Measurements from ENCODE around the gene SNX32.

The SNX32 gene

DNA sequence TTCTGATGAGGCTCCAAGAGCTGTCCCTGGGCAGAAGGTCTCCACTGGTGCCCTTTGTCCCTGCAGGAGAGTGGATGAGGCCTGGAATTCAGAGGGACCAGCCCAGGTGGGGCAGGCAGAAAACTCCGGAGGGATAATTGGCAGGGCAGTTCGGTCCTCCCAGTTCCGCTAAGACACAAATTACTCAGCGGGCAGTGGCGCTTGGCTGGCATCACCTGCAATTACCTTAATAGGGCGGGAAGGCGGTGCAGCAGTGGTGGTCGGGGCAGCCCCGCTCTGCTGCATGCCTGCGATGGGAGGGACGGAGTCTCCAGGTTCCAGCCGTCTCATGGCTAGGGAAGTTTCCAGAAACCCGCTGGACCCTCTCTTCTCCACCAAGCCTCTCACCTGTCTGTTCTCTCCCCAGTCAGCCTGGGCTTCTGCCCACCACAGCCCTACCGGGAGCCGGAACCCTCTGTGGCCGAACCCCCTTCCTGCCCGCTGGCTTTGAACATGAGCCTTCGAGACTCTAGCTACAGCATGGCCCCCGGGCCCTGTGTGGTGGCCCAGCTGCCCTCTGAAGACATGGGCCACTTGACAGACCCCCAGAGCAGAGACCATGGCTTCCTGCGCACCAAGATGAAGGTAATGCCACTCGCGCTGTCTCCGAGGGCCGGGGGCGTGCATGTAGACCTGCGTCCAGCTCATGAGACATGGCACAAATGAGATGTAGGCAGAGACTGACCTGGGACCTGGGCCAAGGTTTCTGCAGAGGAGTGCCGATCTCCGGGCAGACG lies 40.0 kb upstream of the SNX32 start:
- TF ChIP-seq, protein P1, sequence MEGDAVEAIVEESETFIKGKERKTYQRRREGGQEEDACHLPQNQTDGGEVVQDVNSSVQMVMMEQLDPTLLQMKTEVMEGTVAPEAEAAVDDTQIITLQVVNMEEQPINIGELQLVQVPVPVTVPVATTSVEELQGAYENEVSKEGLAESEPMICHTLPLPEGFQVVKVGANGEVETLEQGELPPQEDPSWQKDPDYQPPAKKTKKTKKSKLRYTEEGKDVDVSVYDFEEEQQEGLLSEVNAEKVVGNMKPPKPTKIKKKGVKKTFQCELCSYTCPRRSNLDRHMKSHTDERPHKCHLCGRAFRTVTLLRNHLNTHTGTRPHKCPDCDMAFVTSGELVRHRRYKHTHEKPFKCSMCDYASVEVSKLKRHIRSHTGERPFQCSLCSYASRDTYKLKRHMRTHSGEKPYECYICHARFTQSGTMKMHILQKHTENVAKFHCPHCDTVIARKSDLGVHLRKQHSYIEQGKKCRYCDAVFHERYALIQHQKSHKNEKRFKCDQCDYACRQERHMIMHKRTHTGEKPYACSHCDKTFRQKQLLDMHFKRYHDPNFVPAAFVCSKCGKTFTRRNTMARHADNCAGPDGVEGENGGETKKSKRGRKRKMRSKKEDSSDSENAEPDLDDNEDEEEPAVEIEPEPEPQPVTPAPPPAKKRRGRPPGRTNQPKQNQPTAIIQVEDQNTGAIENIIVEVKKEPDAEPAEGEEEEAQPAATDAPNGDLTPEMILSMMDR (IDR thresholded peaks at IDR 0.05; ENCODE audit: low read depth, low read length), result no peak
- DNase-seq (ENCODE audit: extremely low read depth, low read depth), result no peak

DNA sequence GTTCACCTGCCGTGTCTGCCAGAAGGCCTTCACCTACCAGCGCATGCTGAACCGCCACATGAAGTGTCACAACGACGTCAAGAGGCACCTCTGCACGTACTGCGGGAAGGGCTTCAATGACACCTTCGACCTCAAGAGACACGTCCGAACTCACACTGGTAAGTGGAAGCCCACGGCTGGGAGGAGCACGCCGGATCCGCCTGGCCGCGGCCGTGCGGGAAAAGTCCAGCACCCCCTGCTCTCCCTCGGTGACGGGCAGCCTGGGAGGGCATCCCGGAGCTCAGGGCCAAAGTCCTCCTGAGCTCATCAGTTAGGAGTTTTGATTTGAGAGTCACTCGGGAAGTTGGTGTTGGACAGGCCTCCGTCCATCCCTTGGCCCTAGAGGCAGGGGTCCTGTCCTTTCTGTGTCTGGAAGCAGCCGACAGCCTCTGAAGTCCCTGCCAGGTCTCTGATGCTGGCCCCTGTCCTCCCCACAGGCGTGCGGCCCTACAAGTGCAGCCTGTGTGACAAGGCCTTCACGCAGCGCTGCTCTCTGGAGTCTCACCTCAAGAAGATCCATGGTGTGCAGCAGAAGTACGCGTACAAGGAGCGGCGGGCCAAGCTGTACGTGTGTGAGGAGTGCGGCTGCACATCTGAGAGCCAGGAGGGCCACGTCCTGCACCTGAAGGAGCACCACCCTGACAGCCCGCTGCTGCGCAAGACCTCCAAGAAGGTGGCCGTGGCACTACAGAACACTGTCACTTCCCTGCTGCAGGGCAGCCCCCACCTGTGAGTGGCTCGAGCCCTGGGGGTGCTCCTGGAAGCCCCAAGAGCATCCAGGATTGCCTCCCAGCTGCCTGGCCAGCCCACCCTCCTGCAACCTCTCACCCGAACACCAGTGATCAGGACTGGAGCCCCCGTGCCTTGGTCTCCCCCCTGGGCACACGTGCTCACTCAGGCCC lies 38.9 kb upstream of the SNX32 start:
- TF ChIP-seq, protein P1 (IDR thresholded peaks at IDR 0.05; ENCODE audit: low read depth, low read length), result no peak
- DNase-seq (ENCODE audit: extremely low read depth, low read depth), result no peak

DNA sequence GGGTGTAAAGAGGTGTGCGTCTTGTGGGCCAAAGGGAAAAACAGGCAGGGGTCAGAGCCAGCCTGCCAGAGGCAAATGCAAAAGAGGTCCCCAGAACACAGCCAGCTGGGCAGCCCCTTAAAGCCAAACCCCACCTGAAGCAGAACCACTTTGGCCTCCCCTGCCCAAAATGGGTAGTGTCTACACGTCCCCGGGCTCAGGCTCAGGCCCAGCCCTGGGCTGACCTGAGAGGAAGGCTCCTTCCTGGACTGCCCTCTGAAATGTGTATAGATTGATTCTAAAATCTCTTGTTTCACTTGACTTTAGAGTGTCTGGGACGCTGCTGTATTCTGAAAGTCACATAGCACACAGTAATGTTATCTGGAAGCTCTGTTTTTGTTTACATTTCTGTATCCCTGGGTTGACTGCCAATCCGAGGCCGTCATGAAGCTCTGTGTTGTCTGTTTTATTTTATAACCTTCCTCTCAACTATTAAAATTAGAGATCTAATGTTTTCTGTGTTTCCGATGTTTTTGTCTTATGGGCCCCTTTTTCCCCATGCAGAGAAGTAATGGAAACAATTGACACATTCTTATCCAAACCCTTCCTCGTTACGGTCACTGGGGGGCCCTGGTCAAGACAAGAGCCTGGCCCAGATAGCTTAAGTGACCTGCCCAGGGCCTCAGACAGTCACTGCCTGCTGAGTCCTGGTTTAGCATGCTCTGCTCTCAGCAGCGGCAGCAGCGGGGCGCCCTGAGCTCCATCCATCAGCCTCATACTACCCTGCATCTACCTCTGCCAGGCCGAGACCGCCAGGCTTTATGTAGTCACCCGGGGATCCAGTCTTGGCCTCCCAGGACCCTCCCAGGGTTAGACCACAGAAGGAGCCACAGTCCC lies 36.8 kb upstream of the SNX32 start:
- TF ChIP-seq, protein P1 (IDR thresholded peaks at IDR 0.05; ENCODE audit: low read depth, low read length), result no peak

DNA sequence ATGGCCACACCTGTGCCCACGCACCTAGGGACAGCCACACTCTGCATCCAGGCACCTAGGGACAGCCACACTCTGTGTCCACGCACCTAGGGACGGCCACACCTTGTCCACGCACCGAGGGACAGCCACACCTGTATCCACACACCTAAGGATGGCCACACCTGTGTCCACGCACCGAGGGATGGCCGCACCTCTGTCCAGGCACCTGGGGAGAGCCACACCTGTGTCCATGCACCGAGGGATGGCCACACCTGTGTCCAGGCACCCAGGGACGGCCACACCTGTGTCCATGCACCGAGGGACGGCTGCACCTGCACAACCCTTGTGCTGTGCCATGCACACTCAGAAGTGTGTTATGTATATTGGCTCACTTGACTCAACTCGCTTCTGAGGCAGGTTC lies 36.1 kb upstream of the SNX32 start:
- DNase-seq (ENCODE audit: extremely low read depth, low read depth), result no peak
- TF ChIP-seq, protein P1 (IDR thresholded peaks at IDR 0.05; ENCODE audit: low read depth, low read length), result no peak

More for the DNA sequence above, 36.8 kb upstream of the SNX32 start:
- no peak for DNase-seq (ENCODE audit: extremely low read depth, low read depth)

DNA sequence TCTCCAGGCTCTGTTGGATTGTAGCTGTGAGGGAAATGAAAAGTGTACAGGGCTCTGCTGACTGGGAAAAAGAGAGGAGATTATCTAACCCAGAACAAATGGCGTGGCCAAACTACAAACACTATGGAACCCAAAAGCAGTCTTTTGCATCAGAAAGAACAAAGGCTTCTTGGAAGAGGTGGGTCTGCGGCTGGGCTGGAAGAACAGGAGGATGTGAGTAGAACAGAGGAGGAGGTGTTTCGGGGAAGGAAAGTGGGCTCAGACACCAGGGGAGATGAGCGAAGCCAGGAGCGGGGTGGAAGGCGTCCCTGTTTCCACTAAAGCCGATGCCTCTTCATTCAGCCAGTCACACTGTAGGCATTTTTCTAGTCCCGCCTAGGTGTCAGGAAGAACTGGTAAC lies 34.9 kb upstream of the SNX32 start:
- TF ChIP-seq, protein P1 (IDR thresholded peaks at IDR 0.05; ENCODE audit: low read depth, low read length), result no peak

DNA sequence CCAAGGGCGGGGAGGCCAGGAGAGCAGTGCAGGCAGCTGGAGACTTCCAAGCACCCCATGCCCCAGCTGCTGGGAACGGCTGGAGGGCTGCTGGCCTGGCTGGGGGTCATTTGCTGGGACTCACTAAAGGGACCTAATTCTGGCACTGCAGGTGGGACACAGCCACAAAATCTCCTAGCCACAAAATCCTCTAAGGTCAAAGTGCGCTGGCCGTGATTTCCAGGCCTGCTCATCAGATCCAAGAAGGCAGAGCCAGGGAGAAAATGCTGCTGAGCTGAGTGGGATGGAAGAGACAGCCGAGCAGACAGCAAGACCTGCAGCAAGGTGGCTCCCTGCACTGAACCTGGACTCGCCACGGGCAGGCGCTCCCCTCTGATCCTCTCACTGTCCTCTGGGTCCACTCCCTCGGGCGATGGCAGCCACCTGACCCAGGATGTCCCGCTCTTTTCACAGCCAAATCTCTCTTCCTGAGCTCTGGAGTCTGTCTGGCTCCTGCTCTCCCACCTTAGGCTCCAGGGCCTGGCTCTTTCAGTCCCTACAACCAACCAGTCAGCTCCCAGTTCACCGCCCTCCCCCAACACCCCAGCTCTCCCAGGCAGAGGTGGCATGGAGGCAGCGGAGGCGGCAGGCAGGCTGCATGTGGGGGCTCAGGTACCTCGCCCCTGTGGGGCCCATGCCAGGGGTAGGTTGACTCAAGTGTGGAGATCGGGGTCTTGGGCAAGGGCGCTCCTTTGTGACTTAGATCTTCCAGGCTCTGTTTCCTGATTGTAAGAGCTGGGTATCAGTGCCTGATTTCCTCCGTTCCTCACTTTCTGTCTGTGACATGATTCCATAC lies 32.4 kb upstream of the SNX32 start:
- TF ChIP-seq, protein P1 (IDR thresholded peaks at IDR 0.05; ENCODE audit: low read depth, low read length), result no peak
- no peak for DNase-seq (ENCODE audit: extremely low read depth, low read depth)

More for the DNA sequence above, 34.9 kb upstream of the SNX32 start:
- DNase-seq (ENCODE audit: extremely low read depth, low read depth), result no peak
